K562 (cell line): ENCODE results near the gene CA5B. TPM values are rescaled to one million over a fixed set of nuclear protein-coding genes. Genes with fewer than 3 reads are reported as not detected.

Experiments used
- ATAC-seq: fragments of 200-7000 bp; cut with Tn5 transposase; 3 replicates; pipeline ENCODE4 v1.9.1; 2020; ENCODE audit warnings: moderate library complexity
- BruUV-seq: library from RNA; stranded (reverse); fragments of 400-500 nt; replicated peaks from 2 replicates; lab custom pipeline; 2021; lab: Mats Ljungman, UMichigan
- CTCF ChIA-PET: fragments of 300-600 bp; formaldehyde crosslinking; extraction: SDS; loops from one replicate; lab custom pipeline; 2021; ENCODE audit warnings: low intra/inter-chr PET ratio; lab: Yijun Ruan, JAX
- POLR2A ChIA-PET: fragments of 300-600, 350-650 bp; sonication (Branson Sonifier 250); formaldehyde crosslinking; extraction: SDS; loops from one replicate; lab custom pipeline; 2021; ENCODE audit warnings: antibody characterized with exemption, inconsistent platforms; lab: Yijun Ruan, JAX
- DNase-seq, 4 experiments: peaks; one replicate each; pipeline versions ENCODE4 v3.0.0 to v3.0.0-alpha.2; 2011 to 2018; ENCODE audit warnings: low spot score in 3 of 4, mixed read lengths in 3 of 4; ENCODE audit errors: extremely low read depth in 1 of 4
- FAIRE-seq: peaks from 2 replicates; lab custom pipeline; 2011; peaks lifted over from hg19 to GRCh38; lab: Jason Lieb, UNC
- H2AFZ ChIP-seq: 2 replicates; pipeline ENCODE4 v1.6.0; 2011; ENCODE audit warnings: low read depth, low read length, control low read depth, inconsistent platforms
- H3K27ac ChIP-seq: fragments of 200-600 bp; 3 replicates; pipeline ENCODE4 v1.8.0; 2011; ENCODE audit warnings: low read depth, mild to moderate bottlenecking, control low read depth, inconsistent platforms, low read length, moderate library complexity, mixed read lengths; ENCODE audit errors: extremely low read depth
- H3K27me3 ChIP-seq, 2 experiments: fragments of 300-600 bp in 1 of 2; 2 replicates in 1 of 2; 3 replicates in 1 of 2; pipeline versions ENCODE4 v1.6.0 to v1.8.0; 2011; ENCODE audit warnings: inconsistent platforms in 2 of 2, low read length in 2 of 2, mild to moderate bottlenecking in 1 of 2, mixed read lengths in 1 of 2, moderate library complexity in 1 of 2; ENCODE audit not compliant: control insufficient read depth in 2 of 2, insufficient read depth in 2 of 2
- H3K36me3 ChIP-seq: fragments of 300-600 bp; 3 replicates; pipeline ENCODE4 v1.8.0; 2011; ENCODE audit warnings: mild to moderate bottlenecking, low read length, inconsistent platforms; ENCODE audit not compliant: control insufficient read depth, insufficient read depth
- H3K4me1 ChIP-seq, 2 experiments: fragments of 200-600 bp in 1 of 2; replicated peaks in 1 of 2; 2 replicates in 1 of 2; 3 replicates in 1 of 2; pipeline versions ENCODE4 v1.5.1 to v1.8.0; 2011; ENCODE audit warnings: inconsistent platforms in 2 of 2, low read length in 2 of 2, mild to moderate bottlenecking in 1 of 2, mixed read lengths in 1 of 2, moderate library complexity in 1 of 2; ENCODE audit not compliant: control insufficient read depth in 2 of 2, insufficient read depth in 2 of 2
- H3K4me2 ChIP-seq: 2 replicates; pipeline ENCODE4 v1.6.1; 2011; ENCODE audit warnings: low read length, control low read depth, inconsistent platforms, mixed read lengths; ENCODE audit not compliant: insufficient read depth
- H3K4me3 ChIP-seq: fragments of 200-600 bp; sonication (generic), shearing (Covaris generic); 2 replicates; pipeline ENCODE4 v1.5.1; 2016; ENCODE audit warnings: control low read depth, inconsistent platforms
- H3K79me2 ChIP-seq: fragments of 200-600 bp; 3 replicates; pipeline ENCODE4 v1.8.0; 2011; ENCODE audit warnings: low read length, inconsistent platforms; ENCODE audit not compliant: control insufficient read depth, insufficient read depth
- H3K9ac ChIP-seq, 2 experiments: 2 replicates each; pipeline versions ENCODE4 v1.6.0 to v1.6.1; 2011; ENCODE audit warnings: low read depth in 2 of 2, low read length in 2 of 2, control low read depth in 1 of 2, inconsistent platforms in 1 of 2, mild to moderate bottlenecking in 1 of 2, mixed read lengths in 1 of 2; ENCODE audit not compliant: insufficient read depth in 1 of 2
- H3K9me1 ChIP-seq: one replicate; pipeline ENCODE4 v1.6.0; 2011; ENCODE audit warnings: inconsistent platforms, mild to moderate bottlenecking, low read length, moderate library complexity; ENCODE audit not compliant: control insufficient read depth, insufficient read depth
- H3K9me3 ChIP-seq: replicated peaks from 2 replicates; pipeline ENCODE4 v1.5.1; 2011; ENCODE audit warnings: low read depth, low read length, inconsistent platforms; ENCODE audit not compliant: control insufficient read depth, insufficient read depth
- H4K20me1 ChIP-seq: replicated peaks from 2 replicates; pipeline ENCODE4 v1.6.1; 2011; ENCODE audit warnings: low read length, inconsistent platforms, mixed read lengths; ENCODE audit not compliant: control insufficient read depth, insufficient read depth
- ATF2 ChIP-seq: sonication (generic); formaldehyde crosslinking; IDR thresholded peaks from 2 replicates; pipeline ENCODE4 v1.8.1; 2022; ENCODE audit warnings: missing genetic modification reagents
- CHD1 ChIP-seq: fragments of 200-600 bp; sonication (generic); IDR thresholded peaks from one replicate; pipeline ENCODE4 v1.6.1; 2012; ENCODE audit warnings: mild to moderate bottlenecking, moderate library complexity, low read length, inconsistent platforms
- MXI1 ChIP-seq: IDR thresholded peaks from 2 replicates; pipeline ENCODE4 v1.6.1; 2011; ENCODE audit warnings: low read depth, mild to moderate bottlenecking, improper control_type of control experiment, low read length
- NCOA2 ChIP-seq, 2 experiments: fragments of 450-650 bp; IDR thresholded peaks; 2 replicates each; pipeline ENCODE4 v1.6.1; 2018; ENCODE audit warnings: mild to moderate bottlenecking in 2 of 2, moderate library complexity in 1 of 2; ENCODE audit not compliant: partially characterized antibody in 2 of 2
- NRF1 ChIP-seq, 2 experiments: fragments of 450-650 bp; IDR thresholded peaks in 1 of 2; conservative IDR thresholded peaks in 1 of 2; 2 replicates each; pipeline ENCODE4 v1.6.1; 2014; ENCODE audit warnings: mild to moderate bottlenecking in 2 of 2
- PCBP1 ChIP-seq: fragments of 200-400 bp; formaldehyde crosslinking; IDR thresholded peaks from 2 replicates; pipeline ENCODE4 v1.6.1; 2018; ENCODE audit warnings: mild to moderate bottlenecking, low read depth, low read length; ENCODE audit not compliant: poor library complexity, severe bottlenecking
- POLR2H ChIP-seq: IDR thresholded peaks from 2 replicates; pipeline ENCODE4 v1.6.1; 2016; ENCODE audit warnings: missing genetic modification characterization, low read depth, mild to moderate bottlenecking, control low read depth, missing compliant biosample characterization, moderate library complexity
- ZNF830 ChIP-seq: fragments of 250-450 bp; sonication (Bioruptor Pico); IDR thresholded peaks from 2 replicates; pipeline ENCODE4 v1.5.0; 2021; ENCODE audit warnings: mild to moderate bottlenecking
- WGBS: fragments of 100-300 bp; shearing (Covaris generic); methylation state at CpG from one replicate; pipeline ENCODE4 v1.1.6; 2016; ENCODE audit warnings: low coverage, mixed read lengths; ENCODE audit not compliant: insufficient coverage; ENCODE audit errors: missing lambda C conversion rate; 5-methylcytosine and 5-hydroxymethylcytosine counted together
- in situ Hi-C: fragments of 300-500 bp; cut with MboI; formaldehyde crosslinking; loops from 4 replicates; pipeline ENCODE4 v1.15.0; 2018; ENCODE audit warnings: inconsistent platforms, mixed read lengths
- intact Hi-C: fragments of 100-400 bp; cut with micrococcal nuclease; formaldehyde crosslinking; loops from 2 replicates; pipeline ENCODE4 v1.14.2; 2022
- polyA plus RNA-seq, 8 experiments: library from polyadenylated mRNA; depleted of rRNA in 4 of 8; stranded (reverse) in 5 of 8; unstranded in 3 of 8; fragments of >200 nt; fragmentation: Nextera tagmentation in 2 of 8; fragmentation: Illumina TruSeq in 1 of 8; extraction: Ambion mirVana in 2 of 8; extraction: Trizol in 1 of 8; gene quantifications; 2 replicates each; pipeline versions ENCODE4 v1.2.1 to v1.2.3, GENCODE V29; 2011 to 2014; ENCODE audit warnings: inconsistent platforms in 1 of 8, missing spikeins in 1 of 8
- total RNA-seq, 7 experiments: library from RNA; depleted of rRNA in 6 of 7; stranded (reverse); fragments of >200 nt in 6 of 7; fragmentation: Illumina TruSeq in 2 of 7; extraction: Trizol in 2 of 7; gene quantifications; 2 replicates each; pipeline versions ENCODE4 v1.2.1 to v1.2.3, GENCODE V29; 2011 to 2021; ENCODE audit warnings: low replicate concordance in 1 of 7
- TF ChIP-seq, protein P1 (sequence below): fragments of 250-450 bp; sonication (Bioruptor Pico); IDR thresholded peaks from 2 replicates; pipeline ENCODE4 v1.5.0; 2021; ENCODE audit warnings: mild to moderate bottlenecking, borderline replicate concordance

The CA5B gene
- total and polyA plus RNA-seq, 9 of the 15 experiments (the other 6 are each of a cell fraction or from before 2014, with no cell fraction given) = 0.55 to 3.7 (median 2.6) TPM

DNA sequence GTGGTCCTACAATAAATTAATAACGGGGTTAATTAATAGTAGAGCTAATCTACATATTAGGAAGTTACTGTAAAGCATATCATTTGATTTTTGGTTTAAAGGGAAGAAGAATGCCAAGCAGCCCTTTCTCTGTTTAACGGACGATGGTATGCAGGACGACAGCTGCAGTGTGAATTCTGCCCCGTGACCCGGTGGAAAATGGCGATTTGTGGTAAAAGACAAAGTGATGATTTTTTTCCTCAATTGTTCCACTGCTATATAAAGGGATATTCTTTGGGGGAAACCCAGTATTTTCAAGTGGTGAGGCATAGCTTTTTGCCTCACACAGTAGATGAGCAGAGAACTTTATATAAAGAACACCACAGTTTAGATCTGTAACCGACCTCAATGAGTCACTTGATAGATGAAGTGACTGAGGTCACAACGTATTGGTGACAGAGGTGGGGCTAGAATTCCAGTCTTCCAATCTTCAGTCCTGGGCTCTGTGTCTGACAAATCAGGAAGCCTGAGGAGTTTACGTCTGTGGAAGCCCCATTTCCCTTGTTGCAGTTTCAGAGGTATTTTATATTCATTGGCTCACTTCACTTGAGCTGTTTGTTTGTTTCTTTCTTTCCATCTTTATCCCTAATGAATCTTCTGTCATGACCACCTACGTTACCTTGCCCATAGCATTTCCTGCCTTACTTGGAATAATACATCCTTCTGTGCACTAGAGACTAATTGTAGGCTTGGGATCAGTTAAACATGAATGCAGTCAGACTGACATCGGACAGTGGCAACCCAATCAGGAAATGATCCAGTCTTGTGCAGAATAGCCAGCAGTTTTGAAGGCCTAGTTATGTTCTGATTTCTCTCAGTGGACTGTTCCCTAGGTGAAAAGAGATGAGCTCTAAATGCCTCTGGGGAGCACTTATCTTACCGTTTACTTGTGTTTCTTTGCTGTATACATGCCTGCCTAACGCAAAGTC, 82.3 kb downstream of the CA5B start:
- Histone ChIP-seq H3K27me3 (no peaks in the 10 kb centered on the region), H3K36me3 (peaks cover 48% of the 10 kb centered on the region), H3K9ac (no peak overlapping the region), H3K4me2 (no peak overlapping the region), H3K27ac (no peak overlapping the region), H3K9me1 (no peaks in the 10 kb centered on the region), H3K79me2 (no peaks in the 10 kb centered on the region), H3K4me1 (no peaks in the 10 kb centered on the region), H4K20me1 (no peaks in the 10 kb centered on the region), H3K4me3 (no peak overlapping the region), H3K9me3 (no peaks in the 10 kb centered on the region), H2AFZ (no peak overlapping the region)
- DNase-seq (no peak), FAIRE-seq (no peak), ATAC-seq (no peak)
- POLR2A ChIA-PET = interaction anchor here (0.6 to 0.7 kb wide), 2 partner anchors 348 to 407 kb away, joined by 3 read pairs; no protein-coding TSS in a partner anchor
- in situ Hi-C loops = no loop called here
- 75% methylated on average over 13 of the region's 14 CpGs for WGBS
- CTCF ChIA-PET = no interaction called here
- no peak for TF ChIP-seq CHD1
- TF ChIP-seq ZNF830 (CRISPR knock-in tag) = no peak
- no peak for TF ChIP-seq PCBP1
- BruUV-seq = no TSS peak
- intact Hi-C loops = no loop called here

DNA sequence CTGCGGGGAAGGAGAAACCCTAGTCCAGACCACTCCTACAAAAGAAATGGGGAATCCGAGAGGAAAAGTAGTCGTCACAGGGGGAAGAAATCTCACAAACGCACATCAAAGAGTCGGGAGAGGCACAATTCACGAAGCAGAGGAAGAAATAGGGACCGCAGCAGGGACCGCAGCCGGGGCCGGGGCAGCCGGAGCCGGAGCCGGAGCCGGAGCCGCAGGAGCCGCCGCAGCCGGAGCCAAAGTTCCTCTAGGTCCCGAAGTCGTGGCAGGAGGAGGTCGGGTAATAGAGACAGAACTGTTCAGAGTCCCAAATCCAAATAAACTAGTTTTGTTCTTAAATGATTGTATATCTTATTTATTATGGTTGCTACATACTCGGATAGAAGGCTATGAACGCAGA, 84.9 kb downstream of the CA5B start:
- ChIA-PET POLR2A (interaction anchor here (0.6 kb wide), 1 partner anchor 14 kb away, joined by 3 read pairs; no protein-coding TSS in a partner anchor), CTCF (no interaction called here)
- DNase-seq = no peak
- Histone ChIP-seq H2AFZ (no peak overlapping the region), H3K27ac (no peak overlapping the region), H3K9me1 (no peaks in the 10 kb centered on the region), H3K4me2 (no peak overlapping the region), H3K4me1 (no peaks in the 10 kb centered on the region), H4K20me1 (no peaks in the 10 kb centered on the region), H3K9me3 (no peaks in the 10 kb centered on the region), H3K79me2 (no peaks in the 10 kb centered on the region), H3K27me3 (no peaks in the 10 kb centered on the region), H3K36me3 (peaks cover 35% of the 10 kb centered on the region), H3K4me3 (no peak overlapping the region), H3K9ac (no peak overlapping the region)
- 86% methylated on average over 4 of the region's 23 CpGs for WGBS
- ATAC-seq = no peak
- no TSS peak for BruUV-seq
- in situ Hi-C loops (no loop called here), intact Hi-C loops (no loop called here)
- FAIRE-seq = no peak
- no peak for TF ChIP-seq POLR2H
- no peak for TF ChIP-seq ATF2 (CRISPR knock-in tag)
- no peak for TF ChIP-seq NCOA2 (IDR thresholded peaks at IDR 0.05; ENCODE audit: partially characterized antibody in 2 of 2)
- TF ChIP-seq MXI1 = no peak
- TF ChIP-seq NRF1 (conservative IDR thresholded peaks at IDR 0.05 in 1 of 2, IDR thresholded peaks at IDR 0.05 in 1 of 2) = no peak
- TF ChIP-seq, protein P1, sequence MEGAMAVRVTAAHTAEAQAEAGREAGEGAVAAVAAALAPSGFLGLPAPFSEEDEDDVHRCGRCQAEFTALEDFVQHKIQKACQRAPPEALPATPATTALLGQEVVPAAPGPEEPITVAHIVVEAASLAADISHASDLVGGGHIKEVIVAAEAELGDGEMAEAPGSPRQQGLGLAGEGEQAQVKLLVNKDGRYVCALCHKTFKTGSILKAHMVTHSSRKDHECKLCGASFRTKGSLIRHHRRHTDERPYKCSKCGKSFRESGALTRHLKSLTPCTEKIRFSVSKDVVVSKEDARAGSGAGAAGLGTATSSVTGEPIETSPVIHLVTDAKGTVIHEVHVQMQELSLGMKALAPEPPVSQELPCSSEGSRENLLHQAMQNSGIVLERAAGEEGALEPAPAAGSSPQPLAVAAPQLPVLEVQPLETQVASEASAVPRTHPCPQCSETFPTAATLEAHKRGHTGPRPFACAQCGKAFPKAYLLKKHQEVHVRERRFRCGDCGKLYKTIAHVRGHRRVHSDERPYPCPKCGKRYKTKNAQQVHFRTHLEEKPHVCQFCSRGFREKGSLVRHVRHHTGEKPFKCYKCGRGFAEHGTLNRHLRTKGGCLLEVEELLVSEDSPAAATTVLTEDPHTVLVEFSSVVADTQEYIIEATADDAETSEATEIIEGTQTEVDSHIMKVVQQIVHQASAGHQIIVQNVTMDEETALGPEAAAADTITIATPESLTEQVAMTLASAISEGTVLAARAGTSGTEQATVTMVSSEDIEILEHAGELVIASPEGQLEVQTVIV (CRISPR knock-in tag) = no peak
